ENCODE measurements around the gene FANCD2.

The FANCD2 gene

DNA sequence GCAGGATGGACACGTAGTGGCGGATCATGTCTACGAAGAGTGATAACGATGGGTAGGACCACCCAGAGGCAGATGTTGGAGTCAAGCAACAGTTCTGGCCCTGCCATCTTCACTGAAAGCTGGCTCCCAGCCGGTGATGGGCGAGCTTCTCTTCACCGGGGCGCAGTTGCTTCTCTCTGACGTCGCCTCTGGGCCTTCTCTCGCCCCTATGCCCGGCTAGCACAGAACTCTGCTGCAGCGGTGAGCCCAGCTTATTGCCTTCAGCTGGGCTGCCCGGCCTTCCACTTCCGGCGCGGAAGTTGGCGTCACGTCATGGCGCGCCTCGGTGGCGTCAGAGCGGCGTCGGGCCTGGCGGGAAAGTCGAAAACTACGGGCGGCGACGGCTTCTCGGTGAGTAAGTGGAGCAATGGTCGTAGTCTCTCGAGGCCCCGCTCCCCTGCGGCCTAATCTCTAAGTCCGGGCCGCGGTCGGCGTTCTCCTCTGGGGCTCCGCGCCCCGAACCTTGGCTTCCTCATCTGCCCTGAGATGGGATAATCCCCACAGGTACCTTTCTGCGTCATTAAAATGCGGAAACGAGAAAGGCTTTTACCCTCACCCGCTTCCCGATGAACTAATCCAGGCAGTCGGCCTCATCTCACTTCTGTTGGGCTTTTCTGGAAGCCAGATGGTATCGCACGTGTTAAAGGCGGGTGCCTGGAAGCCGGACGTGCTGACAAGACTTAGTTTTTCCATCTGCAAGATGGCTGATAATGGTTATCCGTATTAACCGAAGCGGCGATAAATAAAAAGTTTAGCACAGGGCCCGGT is at the start of gene FANCD2:
Gene FANCD2 (plus strand): TSS at position 354 of the 807 bp plus-strand sequence. CDS start 2,221 bp downstream, outside the sequence.
- peak within 1 kb of the TSS; percentile 80 for H3K27ac ChIP-seq
- POLR2A ChIA-PET (ENCODE audit: low non-redundant PET) = no interaction called here
- TF ChIP-seq CTCF (conservative IDR thresholded peaks at IDR 0.05; ENCODE audit: low read depth) = no peak
- DNase-seq (ENCODE audit: low spot score) = peak; percentile 66
- CTCF ChIA-PET = interaction anchor here (0.7 kb wide), 2 partner anchors 11 to 18 kb away, joined by 3 to 5 read pairs; no protein-coding TSS in a partner anchor

GRCh38 chr3:9976721-9977709 is 49.2 kb upstream of the FANCD2 start:
- no peak for TF ChIP-seq CTCF (conservative IDR thresholded peaks at IDR 0.05; ENCODE audit: low read depth)
- peak; percentile 79 for DNase-seq (ENCODE audit: low spot score)
- POLR2A ChIA-PET (ENCODE audit: low non-redundant PET) = no interaction called here
- CTCF ChIA-PET = interaction anchor here (0.8 to 1.7 kb wide), 2 partner anchors 28 to 31 kb away, joined by 3 to 9 read pairs; no protein-coding TSS in a partner anchor
- peak overlapping the region; percentile 55 for H3K27ac ChIP-seq

DNA sequence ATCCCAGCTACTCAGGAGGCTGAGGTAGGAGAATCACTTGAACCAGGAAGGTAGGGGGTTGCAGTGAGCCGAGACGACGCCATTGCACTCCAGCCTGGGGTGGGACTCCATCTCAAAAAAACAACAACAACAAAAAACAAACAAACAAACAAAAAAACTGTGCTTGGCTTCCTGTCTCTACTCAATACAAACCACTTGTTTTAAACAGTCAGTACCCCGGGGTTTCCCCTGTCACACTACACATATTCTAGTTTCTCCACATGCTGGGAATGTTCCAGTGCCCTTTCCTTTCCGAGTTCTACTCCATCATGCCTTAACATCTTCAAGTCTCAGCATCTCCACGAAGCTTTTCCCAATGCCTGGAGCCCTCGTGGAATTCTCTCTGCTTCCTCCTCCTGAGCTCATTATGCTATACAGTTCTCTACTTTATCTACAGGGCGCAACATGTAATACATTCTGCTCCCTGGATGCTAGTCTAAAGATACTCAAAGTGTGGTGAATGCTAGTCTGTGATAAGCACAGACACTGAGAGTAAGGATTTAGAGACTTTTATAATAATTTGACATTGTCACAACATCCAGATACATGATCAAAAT is 47.4 kb upstream of the FANCD2 start:
- POLR2A ChIA-PET (ENCODE audit: low non-redundant PET) = no interaction called here
- H3K27ac ChIP-seq = peak overlapping the region; percentile 37
- no peak for DNase-seq (ENCODE audit: low spot score)
- TF ChIP-seq CTCF (conservative IDR thresholded peaks at IDR 0.05; ENCODE audit: low read depth) = no peak
- CTCF ChIA-PET = no interaction called here

- no peak for DNase-seq (ENCODE audit: low spot score)
- H3K27ac ChIP-seq = no peak overlapping the region; the same call in 1 of the 2 replicates
- ChIA-PET POLR2A (ENCODE audit: low non-redundant PET) (no interaction called here), CTCF (no interaction called here)
- TF ChIP-seq CTCF (conservative IDR thresholded peaks at IDR 0.05; ENCODE audit: low read depth) = no peak
Measured at GRCh38 chr3:9980251-9980650, 46.0 kb upstream of the FANCD2 start.

DNA sequence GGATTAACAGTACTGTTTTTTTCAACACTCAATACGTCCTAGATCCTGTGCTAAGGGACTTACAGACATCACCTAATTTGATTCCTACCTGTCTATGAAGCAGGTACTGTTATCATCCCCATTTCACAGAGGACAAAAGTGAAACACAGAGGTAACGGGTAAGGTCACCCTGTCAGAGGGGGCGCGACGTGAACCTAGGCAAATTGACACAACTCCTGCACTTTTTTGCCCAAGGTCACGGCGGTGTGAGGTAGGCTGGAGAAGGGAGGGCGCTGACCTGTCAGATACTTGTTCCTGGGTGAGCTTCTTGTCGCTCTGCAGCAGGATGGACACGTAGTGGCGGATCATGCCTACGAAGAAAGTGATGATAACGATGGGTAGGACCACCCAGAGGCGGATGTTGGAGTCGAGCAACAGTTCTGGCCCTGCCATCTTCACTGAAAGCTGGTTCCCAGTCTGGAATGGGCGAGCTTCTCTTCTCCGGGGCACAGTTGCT is 40.0 kb upstream of the FANCD2 start:
- ChIA-PET CTCF (interaction anchor here (1.0 kb wide), 1 partner anchor 40 kb away, joined by 5 read pairs; no protein-coding TSS in a partner anchor), POLR2A (ENCODE audit: low non-redundant PET) (no interaction called here)
- no peak for TF ChIP-seq CTCF (conservative IDR thresholded peaks at IDR 0.05; ENCODE audit: low read depth)
- H3K27ac ChIP-seq = peak overlapping the region; percentile 77
- no peak for DNase-seq (ENCODE audit: low spot score)
